Measurements from ENCODE around the gene CFAP107. TPM values are rescaled to one million over a fixed set of nuclear protein-coding genes. Genes with fewer than 3 reads are reported as not detected.

The CFAP107 gene
- polyA plus RNA-seq, 2 of the 4 experiments (the other 2 are of a cell fraction), result not detected

DNA sequence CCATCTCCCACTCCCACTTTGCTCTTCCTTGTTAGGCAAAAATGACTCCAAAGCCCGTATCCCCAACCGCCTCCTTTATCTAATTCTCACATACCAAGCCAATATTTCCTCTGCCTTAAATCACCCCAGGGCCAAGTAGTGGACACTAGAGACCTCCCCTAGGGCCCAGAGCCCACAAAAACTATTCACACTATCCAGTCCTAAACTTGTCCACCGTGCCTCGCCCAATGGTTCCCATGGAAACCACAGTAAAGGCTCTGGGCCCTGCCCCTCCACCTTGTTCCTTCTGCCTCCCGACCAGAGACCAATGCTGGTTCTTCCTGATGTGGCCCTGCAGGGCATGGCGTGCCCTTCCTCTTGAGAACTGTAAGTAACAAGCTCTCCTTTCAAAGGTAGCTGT lies 11.8 kb downstream of the CFAP107 start:
- no peak for TF ChIP-seq EHF (CRISPR knock-in tag; IDR thresholded peaks at IDR 0.05)
- TF ChIP-seq RNF2 (IDR thresholded peaks at IDR 0.05; ENCODE audit: borderline replicate concordance, low read depth), result no peak
- no peak for TF ChIP-seq JUN (IDR thresholded peaks at IDR 0.05)
- TF ChIP-seq MAFK (IDR thresholded peaks at IDR 0.05; ENCODE audit: partially characterized antibody), result no peak
- TF ChIP-seq NPAS2 (CRISPR knock-in tag; IDR thresholded peaks at IDR 0.05; ENCODE audit: borderline replicate concordance), result no peak
- TF ChIP-seq ZNF302 (CRISPR knock-in tag; IDR thresholded peaks at IDR 0.05), result no peak
- no peak for TF ChIP-seq POLR2A (IDR thresholded peaks at IDR 0.05; ENCODE audit: low read length)
- TF ChIP-seq GATA3 (IDR thresholded peaks at IDR 0.05; ENCODE audit: borderline replicate concordance), result no peak
- no peak for TF ChIP-seq ESRRA (IDR thresholded peaks at IDR 0.05; ENCODE audit: borderline replicate concordance, low read length)
- TF ChIP-seq, protein P1, sequence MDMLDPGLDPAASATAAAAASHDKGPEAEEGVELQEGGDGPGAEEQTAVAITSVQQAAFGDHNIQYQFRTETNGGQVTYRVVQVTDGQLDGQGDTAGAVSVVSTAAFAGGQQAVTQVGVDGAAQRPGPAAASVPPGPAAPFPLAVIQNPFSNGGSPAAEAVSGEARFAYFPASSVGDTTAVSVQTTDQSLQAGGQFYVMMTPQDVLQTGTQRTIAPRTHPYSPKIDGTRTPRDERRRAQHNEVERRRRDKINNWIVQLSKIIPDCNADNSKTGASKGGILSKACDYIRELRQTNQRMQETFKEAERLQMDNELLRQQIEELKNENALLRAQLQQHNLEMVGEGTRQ (IDR thresholded peaks at IDR 0.05), result no peak
- no peak for TF ChIP-seq KDM1A (IDR thresholded peaks at IDR 0.05; ENCODE audit: low read depth)
- TF ChIP-seq HOXB13 (CRISPR knock-in tag; IDR thresholded peaks at IDR 0.05; ENCODE audit: low read depth), result no peak
- TF ChIP-seq HDAC2 (IDR thresholded peaks at IDR 0.05), result no peak
- Histone ChIP-seq H3K27ac (no peak overlapping the region), H3K4me1 (no peaks in the 10 kb centered on the region), H3K4me2 (no peak overlapping the region), H3K9me3 (no peaks in the 10 kb centered on the region), H3K4me3 (no peak overlapping the region)
- ChIA-PET CTCF (no interaction called here), POLR2A (no interaction called here)
- DNase-seq (ENCODE audit: low read depth in 1 of 2, low spot score in 1 of 2) (no peak), FAIRE-seq (no peak), ATAC-seq (no peak)
- 20% methylated on average over 6 of the region's 6 CpGs for WGBS (ENCODE audit: missing lambda C conversion rate)

DNA sequence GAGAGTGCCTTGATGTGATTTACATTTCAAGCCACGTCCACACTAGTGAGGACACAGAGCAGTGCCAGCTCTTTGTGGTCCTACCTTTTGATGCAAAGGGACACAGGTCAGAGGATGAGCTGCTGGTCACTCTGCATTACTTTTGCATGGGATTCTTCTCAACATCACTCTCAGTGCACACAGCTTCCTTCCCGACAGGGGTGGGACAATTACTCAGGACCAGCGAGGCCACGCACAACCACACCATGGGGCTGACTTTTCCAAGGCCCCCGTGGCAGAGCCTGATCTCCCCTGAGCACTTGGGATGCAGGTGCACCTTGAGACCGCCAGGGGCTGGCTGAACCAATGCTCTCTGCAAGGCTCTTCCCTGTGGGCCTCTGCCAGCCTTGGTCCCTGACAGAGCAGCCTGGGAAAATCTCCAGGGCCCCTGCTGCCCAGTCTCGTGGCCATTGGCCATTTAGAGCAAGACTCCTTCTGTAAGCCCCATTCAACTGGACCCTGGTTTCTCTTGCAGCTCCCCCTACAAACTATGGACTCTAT lies 14.3 kb downstream of the CFAP107 start:
- ATAC-seq (peak; percentile 72 to 94; a peak in 4 of 6 replicates), DNase-seq (ENCODE audit: low read depth in 1 of 2, low spot score in 1 of 2) (peak; percentile 29 to 45), FAIRE-seq (no peak)
- ChIA-PET POLR2A (no interaction called here), CTCF (no interaction called here)
- no peak overlapping the region for H3K4me3 ChIP-seq
- TF ChIP-seq JUNB (IDR thresholded peaks at IDR 0.05) (no peak), CBX2 (IDR thresholded peaks at IDR 0.05; ENCODE audit: borderline replicate concordance, low read depth) (no peak), MYC (IDR thresholded peaks at IDR 0.05; ENCODE audit: borderline replicate concordance, low read length) (no peak), RAD21 (conservative IDR thresholded peaks at IDR 0.05 in 1 of 2, IDR thresholded peaks at IDR 0.05 in 1 of 2) (no peak), HOXA7 (CRISPR knock-in tag; IDR thresholded peaks at IDR 0.05) (no peak), BHLHE40 (IDR thresholded peaks at IDR 0.05; ENCODE audit: low read depth, low read length) (no peak), ZNF302 (CRISPR knock-in tag; IDR thresholded peaks at IDR 0.05) (no peak), RARB (CRISPR knock-in tag; IDR thresholded peaks at IDR 0.05) (no peak), EP300 (IDR thresholded peaks at IDR 0.05) (no peak), SMC3 (IDR thresholded peaks at IDR 0.05) (no peak), EHMT2 (IDR thresholded peaks at IDR 0.05; ENCODE audit: low read depth) (no peak), CHD4 (IDR thresholded peaks at IDR 0.05; ENCODE audit: borderline replicate concordance) (no peak), ZSCAN20 (CRISPR knock-in tag; IDR thresholded peaks at IDR 0.05) (no peak), NR3C1 (IDR thresholded peaks at IDR 0.05) (no peak)
- TF ChIP-seq, protein P2, sequence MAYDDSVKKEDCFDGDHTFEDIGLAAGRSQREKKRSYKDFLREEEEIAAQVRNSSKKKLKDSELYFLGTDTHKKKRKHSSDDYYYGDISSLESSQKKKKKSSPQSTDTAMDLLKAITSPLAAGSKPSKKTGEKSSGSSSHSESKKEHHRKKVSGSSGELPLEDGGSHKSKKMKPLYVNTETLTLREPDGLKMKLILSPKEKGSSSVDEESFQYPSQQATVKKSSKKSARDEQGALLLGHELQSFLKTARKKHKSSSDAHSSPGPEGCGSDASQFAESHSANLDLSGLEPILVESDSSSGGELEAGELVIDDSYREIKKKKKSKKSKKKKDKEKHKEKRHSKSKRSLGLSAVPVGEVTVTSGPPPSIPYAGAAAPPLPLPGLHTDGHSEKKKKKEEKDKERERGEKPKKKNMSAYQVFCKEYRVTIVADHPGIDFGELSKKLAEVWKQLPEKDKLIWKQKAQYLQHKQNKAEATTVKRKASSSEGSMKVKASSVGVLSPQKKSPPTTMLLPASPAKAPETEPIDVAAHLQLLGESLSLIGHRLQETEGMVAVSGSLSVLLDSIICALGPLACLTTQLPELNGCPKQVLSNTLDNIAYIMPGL (CRISPR knock-in tag; IDR thresholded peaks at IDR 0.05; ENCODE audit: borderline replicate concordance), result no peak
- TF ChIP-seq, protein P3, sequence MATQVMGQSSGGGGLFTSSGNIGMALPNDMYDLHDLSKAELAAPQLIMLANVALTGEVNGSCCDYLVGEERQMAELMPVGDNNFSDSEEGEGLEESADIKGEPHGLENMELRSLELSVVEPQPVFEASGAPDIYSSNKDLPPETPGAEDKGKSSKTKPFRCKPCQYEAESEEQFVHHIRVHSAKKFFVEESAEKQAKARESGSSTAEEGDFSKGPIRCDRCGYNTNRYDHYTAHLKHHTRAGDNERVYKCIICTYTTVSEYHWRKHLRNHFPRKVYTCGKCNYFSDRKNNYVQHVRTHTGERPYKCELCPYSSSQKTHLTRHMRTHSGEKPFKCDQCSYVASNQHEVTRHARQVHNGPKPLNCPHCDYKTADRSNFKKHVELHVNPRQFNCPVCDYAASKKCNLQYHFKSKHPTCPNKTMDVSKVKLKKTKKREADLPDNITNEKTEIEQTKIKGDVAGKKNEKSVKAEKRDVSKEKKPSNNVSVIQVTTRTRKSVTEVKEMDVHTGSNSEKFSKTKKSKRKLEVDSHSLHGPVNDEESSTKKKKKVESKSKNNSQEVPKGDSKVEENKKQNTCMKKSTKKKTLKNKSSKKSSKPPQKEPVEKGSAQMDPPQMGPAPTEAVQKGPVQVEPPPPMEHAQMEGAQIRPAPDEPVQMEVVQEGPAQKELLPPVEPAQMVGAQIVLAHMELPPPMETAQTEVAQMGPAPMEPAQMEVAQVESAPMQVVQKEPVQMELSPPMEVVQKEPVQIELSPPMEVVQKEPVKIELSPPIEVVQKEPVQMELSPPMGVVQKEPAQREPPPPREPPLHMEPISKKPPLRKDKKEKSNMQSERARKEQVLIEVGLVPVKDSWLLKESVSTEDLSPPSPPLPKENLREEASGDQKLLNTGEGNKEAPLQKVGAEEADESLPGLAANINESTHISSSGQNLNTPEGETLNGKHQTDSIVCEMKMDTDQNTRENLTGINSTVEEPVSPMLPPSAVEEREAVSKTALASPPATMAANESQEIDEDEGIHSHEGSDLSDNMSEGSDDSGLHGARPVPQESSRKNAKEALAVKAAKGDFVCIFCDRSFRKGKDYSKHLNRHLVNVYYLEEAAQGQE (IDR thresholded peaks at IDR 0.05), result no peak
- TF ChIP-seq, protein P4, sequence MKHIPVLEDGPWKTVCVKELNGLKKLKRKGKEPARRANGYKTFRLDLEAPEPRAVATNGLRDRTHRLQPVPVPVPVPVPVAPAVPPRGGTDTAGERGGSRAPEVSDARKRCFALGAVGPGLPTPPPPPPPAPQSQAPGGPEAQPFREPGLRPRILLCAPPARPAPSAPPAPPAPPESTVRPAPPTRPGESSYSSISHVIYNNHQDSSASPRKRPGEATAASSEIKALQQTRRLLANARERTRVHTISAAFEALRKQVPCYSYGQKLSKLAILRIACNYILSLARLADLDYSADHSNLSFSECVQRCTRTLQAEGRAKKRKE (CRISPR knock-in tag; IDR thresholded peaks at IDR 0.05; ENCODE audit: low read depth), result no peak
- no peak overlapping the region for H3K27ac ChIP-seq
- WGBS (ENCODE audit: missing lambda C conversion rate), result 0% methylated on average over 5 of the region's 7 CpGs
- H3K4me1 ChIP-seq, result no peaks in the 10 kb centered on the region
- H3K9me3 ChIP-seq, result no peaks in the 10 kb centered on the region
- no peak overlapping the region for H3K4me2 ChIP-seq
